Measurements from ENCODE around the gene BMPR1B.

DNA sequence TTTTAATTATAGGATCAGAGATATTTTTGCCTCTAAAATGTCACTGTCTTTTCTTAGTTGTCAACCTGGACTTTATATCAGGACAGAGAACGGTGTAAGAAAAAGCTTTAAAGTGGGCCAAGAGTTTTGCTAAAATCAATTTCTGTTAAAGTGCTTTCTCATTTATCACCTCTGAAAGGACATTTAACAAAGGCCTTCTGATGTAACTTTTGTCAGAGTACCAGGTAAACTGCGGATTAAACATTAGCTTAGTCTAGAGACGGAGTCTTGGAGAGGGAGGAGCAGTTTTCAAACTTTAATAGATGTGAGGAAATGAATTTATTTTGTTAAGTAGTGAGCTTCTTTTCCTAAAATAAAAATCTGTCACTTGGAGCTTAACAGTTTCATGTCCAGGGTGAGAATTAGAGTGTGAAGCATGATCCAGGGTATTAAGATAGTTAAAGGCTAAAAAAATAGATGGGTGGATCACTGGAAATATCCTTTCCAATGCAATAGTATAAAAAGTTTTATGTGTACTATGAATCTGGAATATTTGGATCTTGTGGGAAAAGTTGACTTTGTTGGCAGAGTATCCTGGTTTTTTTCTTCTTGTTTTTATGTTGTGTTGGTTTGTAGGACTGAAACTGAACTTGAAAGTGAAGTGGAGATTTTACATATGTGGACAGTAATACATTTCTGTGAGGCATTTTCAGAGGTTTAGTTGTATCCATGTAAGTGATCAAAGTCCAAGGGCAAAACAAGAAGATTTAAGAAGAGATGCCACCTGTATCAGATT lies 33.6 kb upstream of the BMPR1B start:
- TF ChIP-seq, protein P1, sequence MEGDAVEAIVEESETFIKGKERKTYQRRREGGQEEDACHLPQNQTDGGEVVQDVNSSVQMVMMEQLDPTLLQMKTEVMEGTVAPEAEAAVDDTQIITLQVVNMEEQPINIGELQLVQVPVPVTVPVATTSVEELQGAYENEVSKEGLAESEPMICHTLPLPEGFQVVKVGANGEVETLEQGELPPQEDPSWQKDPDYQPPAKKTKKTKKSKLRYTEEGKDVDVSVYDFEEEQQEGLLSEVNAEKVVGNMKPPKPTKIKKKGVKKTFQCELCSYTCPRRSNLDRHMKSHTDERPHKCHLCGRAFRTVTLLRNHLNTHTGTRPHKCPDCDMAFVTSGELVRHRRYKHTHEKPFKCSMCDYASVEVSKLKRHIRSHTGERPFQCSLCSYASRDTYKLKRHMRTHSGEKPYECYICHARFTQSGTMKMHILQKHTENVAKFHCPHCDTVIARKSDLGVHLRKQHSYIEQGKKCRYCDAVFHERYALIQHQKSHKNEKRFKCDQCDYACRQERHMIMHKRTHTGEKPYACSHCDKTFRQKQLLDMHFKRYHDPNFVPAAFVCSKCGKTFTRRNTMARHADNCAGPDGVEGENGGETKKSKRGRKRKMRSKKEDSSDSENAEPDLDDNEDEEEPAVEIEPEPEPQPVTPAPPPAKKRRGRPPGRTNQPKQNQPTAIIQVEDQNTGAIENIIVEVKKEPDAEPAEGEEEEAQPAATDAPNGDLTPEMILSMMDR (IDR thresholded peaks at IDR 0.05; ENCODE audit: borderline replicate concordance, extremely low read depth, low read length, poor library complexity, severe bottlenecking): no peak
- TF ChIP-seq EZH2 (IDR thresholded peaks at IDR 0.05; ENCODE audit: borderline replicate concordance, low read depth, low read length, severe bottlenecking): no peak

All from DND-41 (cell line).